Smooth muscle cell (in vitro differentiated cells): ENCODE measurements around the gene TBATA. TPM values are rescaled to one million over a fixed set of nuclear protein-coding genes. Genes with fewer than 3 reads are reported as not detected.

ENCODE experiments used
- DNase-seq: peaks from one replicate; lab custom pipeline; 2025; ENCODE audit not compliant: unreplicated experiment; lab: John Stamatoyannopoulos, UW
- H2AFZ ChIP-seq: fragments of 200-600 bp; sonication (generic); 2 replicates; pipeline ENCODE4 v1.6.0; 2016; ENCODE audit warnings: antibody characterized with exemption, low read depth, mild to moderate bottlenecking
- H3F3A ChIP-seq: fragments of 200-600 bp; sonication (generic); 2 replicates; pipeline ENCODE4 v1.6.0; 2017; ENCODE audit warnings: antibody characterized with exemption, low read depth
- H3K27ac ChIP-seq: fragments of 200-600 bp; sonication (generic); 2 replicates; pipeline ENCODE4 v1.5.1; 2016; ENCODE audit warnings: low read depth, mild to moderate bottlenecking
- H3K27me3 ChIP-seq: fragments of 200-600 bp; sonication (generic); 2 replicates; pipeline ENCODE4 v1.6.1; 2016; ENCODE audit warnings: low read depth, mild to moderate bottlenecking
- H3K36me3 ChIP-seq: fragments of 200-600 bp; sonication (generic); 2 replicates; pipeline ENCODE4 v1.5.1; 2016; ENCODE audit warnings: low read depth
- H3K4me1 ChIP-seq: fragments of 200-600 bp; sonication (generic); 2 replicates; pipeline ENCODE4 v1.5.1; 2016; ENCODE audit warnings: low read depth
- H3K4me2 ChIP-seq: fragments of 200-600 bp; sonication (generic); 2 replicates; pipeline ENCODE4 v1.6.0; 2016; ENCODE audit warnings: mild to moderate bottlenecking
- H3K4me3 ChIP-seq: fragments of 200-600 bp; sonication (generic); 2 replicates; pipeline ENCODE4 v1.5.1; 2016; ENCODE audit warnings: mild to moderate bottlenecking
- H3K79me2 ChIP-seq: fragments of 200-600 bp; sonication (generic); 2 replicates; pipeline ENCODE4 v1.6.0; 2016; ENCODE audit warnings: low read depth, mild to moderate bottlenecking
- H3K9ac ChIP-seq: fragments of 200-600 bp; sonication (generic); 2 replicates; pipeline ENCODE4 v1.6.0; 2016; ENCODE audit warnings: low read depth
- H3K9me3 ChIP-seq: fragments of 200-600 bp; sonication (generic); replicated peaks from 2 replicates; pipeline ENCODE4 v1.5.1; 2016; ENCODE audit warnings: low read depth
- H4K20me1 ChIP-seq: fragments of 200-600 bp; sonication (generic); 2 replicates; pipeline ENCODE4 v1.6.0; 2016; ENCODE audit warnings: low read depth
- WGBS: methylation state at CpG from one replicate; pipeline ENCODE4 v1.1.7; 2016; ENCODE audit warnings: low lambda C conversion rate; 5-methylcytosine and 5-hydroxymethylcytosine counted together
- polyA plus RNA-seq: library from polyadenylated mRNA; unstranded; fragments of >200 nt; fragmentation: Nextera tagmentation; extraction: Ambion mirVana; gene quantifications from 2 replicates; pipeline ENCODE4 v1.2.1, GENCODE V29; 2016
- total RNA-seq: library from RNA; depleted of rRNA; stranded (reverse); fragments of >200 nt; gene quantifications from 2 replicates; pipeline ENCODE4 v1.2.3, GENCODE V29; 2014
- TF ChIP-seq, protein P1 (sequence below): fragments of 200-600 bp; sonication (generic); IDR thresholded peaks from 2 replicates; pipeline ENCODE4 v1.5.1; 2017; ENCODE audit warnings: borderline replicate concordance, mild to moderate bottlenecking, antibody characterized with exemption; ENCODE audit not compliant: insufficient read depth, poor library complexity, severe bottlenecking

TBATA gene
- total and polyA plus RNA-seq, 2 experiments from 2014 or later, result not detected

GRCh38 chr10:70810967-70811366, 25.8 kb upstream of the TBATA start:
- no peak overlapping the region for H3K4me2 ChIP-seq
- peaks cover 5% of the 10 kb centered on the region for H3K4me1 ChIP-seq
- TF ChIP-seq, protein P1, sequence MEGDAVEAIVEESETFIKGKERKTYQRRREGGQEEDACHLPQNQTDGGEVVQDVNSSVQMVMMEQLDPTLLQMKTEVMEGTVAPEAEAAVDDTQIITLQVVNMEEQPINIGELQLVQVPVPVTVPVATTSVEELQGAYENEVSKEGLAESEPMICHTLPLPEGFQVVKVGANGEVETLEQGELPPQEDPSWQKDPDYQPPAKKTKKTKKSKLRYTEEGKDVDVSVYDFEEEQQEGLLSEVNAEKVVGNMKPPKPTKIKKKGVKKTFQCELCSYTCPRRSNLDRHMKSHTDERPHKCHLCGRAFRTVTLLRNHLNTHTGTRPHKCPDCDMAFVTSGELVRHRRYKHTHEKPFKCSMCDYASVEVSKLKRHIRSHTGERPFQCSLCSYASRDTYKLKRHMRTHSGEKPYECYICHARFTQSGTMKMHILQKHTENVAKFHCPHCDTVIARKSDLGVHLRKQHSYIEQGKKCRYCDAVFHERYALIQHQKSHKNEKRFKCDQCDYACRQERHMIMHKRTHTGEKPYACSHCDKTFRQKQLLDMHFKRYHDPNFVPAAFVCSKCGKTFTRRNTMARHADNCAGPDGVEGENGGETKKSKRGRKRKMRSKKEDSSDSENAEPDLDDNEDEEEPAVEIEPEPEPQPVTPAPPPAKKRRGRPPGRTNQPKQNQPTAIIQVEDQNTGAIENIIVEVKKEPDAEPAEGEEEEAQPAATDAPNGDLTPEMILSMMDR, result no peak
- H3K36me3 ChIP-seq, result no peaks in the 10 kb centered on the region
- no peak for DNase-seq
- no peaks in the 10 kb centered on the region for H3K27me3 ChIP-seq
- no peaks in the 10 kb centered on the region for H3K9me3 ChIP-seq
- H2AFZ ChIP-seq, result no peak overlapping the region
- H3K4me3 ChIP-seq, result no peak overlapping the region
- no peaks in the 10 kb centered on the region for H3K79me2 ChIP-seq
- no peak overlapping the region for H3K27ac ChIP-seq
- H3F3A ChIP-seq, result no peaks in the 10 kb centered on the region
- WGBS, result 3% methylated on average over 1 of the region's 1 CpG
- H3K9ac ChIP-seq, result no peak overlapping the region
- H4K20me1 ChIP-seq, result no peaks in the 10 kb centered on the region

DNA sequence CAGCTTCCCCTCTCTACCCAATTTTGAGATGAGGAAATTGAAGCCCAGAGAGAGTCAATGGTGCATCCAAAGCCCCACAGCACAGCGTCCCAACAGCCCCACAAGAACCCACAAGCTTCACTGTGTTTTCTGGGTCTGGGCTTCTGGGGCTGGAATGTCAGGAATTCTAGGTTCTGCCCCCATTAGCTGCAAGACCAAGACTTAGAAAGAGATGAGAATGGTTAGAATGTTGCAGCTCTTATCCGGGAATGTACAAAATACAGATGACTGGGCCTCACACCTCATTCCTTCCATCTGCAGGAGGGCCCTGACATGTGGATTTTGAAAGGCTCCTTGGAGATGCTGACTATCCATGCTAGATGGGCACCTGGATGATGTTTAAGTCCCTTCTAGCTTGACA, 24.5 kb upstream of the TBATA start:
- H3F3A ChIP-seq, result no peaks in the 10 kb centered on the region
- H3K27ac ChIP-seq, result no peak overlapping the region
- H3K4me1 ChIP-seq, result no peaks in the 10 kb centered on the region
- H3K4me2 ChIP-seq, result no peak overlapping the region
- no peaks in the 10 kb centered on the region for H3K79me2 ChIP-seq
- no peaks in the 10 kb centered on the region for H3K36me3 ChIP-seq
- DNase-seq, result no peak
- no peak overlapping the region for H3K4me3 ChIP-seq
- H3K9me3 ChIP-seq, result no peaks in the 10 kb centered on the region
- no peak overlapping the region for H2AFZ ChIP-seq
- H4K20me1 ChIP-seq, result no peaks in the 10 kb centered on the region
- no peaks in the 10 kb centered on the region for H3K27me3 ChIP-seq
- WGBS, result 62% methylated on average over 2 of the region's 2 CpGs
- TF ChIP-seq, protein P1, result no peak
- no peak overlapping the region for H3K9ac ChIP-seq

DNA sequence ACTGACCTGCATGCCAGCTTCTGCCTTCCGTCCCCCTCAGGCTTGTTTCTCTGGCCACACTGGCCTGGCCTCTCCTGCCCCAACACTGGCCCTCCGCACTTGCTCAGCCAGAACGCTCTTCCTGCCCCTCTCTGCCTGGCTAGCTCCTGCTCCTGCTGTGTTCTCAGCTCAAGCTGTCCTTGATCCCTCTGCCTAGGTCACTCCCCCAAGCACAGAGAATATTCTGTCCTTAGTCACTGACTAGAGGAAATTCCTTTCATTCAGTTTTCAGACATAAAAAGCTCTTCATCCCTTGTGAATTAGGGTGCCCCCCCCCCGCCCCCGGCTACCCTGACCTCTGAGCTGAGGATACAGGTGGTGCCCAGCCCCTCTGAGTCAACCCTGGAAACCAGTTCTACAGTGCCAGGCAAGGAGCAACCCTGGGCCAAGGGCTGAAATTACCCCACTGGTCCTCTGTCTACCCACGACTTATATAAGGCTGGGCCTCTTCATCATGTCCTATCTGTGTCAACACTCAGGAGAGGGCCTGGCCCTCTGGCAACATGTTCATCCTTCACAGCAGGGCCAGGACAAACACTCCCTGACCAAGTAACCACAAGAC, 23.9 kb upstream of the TBATA start:
- Histone ChIP-seq H3K9me3 (no peaks in the 10 kb centered on the region), H3F3A (no peaks in the 10 kb centered on the region), H2AFZ (no peak overlapping the region), H3K27ac (peak overlapping the region; percentile 10), H3K4me3 (no peak overlapping the region), H4K20me1 (no peaks in the 10 kb centered on the region), H3K4me2 (no peak overlapping the region), H3K36me3 (no peaks in the 10 kb centered on the region), H3K79me2 (no peaks in the 10 kb centered on the region), H3K27me3 (no peaks in the 10 kb centered on the region), H3K4me1 (no peaks in the 10 kb centered on the region), H3K9ac (no peak overlapping the region)
- TF ChIP-seq, protein P1, result no peak
- 67% methylated on average over 6 of the region's 6 CpGs for WGBS
- no peak for DNase-seq

DNA sequence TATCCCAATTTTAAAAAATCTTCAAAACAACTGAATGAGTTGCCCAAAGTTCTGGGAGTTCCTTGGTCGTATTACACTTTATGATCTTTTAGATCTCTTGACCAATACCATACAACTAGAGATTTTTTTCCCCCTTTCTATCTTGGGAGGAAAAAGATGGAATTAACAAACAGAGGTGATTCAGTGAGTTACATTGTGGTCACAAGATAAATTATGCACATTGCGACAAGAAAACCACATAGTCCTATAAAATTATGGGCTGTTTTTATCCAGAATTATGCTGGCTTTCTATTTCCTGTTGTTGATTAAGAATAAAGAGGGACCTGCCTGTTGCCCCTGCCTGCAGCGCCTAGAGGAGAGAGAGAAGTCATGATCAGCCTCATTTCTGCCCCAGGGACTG, 22.4 kb upstream of the TBATA start:
- no peak overlapping the region for H3K4me2 ChIP-seq
- no peak overlapping the region for H3K27ac ChIP-seq
- H3K4me3 ChIP-seq, result no peak overlapping the region
- WGBS, result 62% methylated on average over 3 of the region's 3 CpGs
- no peak overlapping the region for H3K9ac ChIP-seq
- no peak for DNase-seq
- no peaks in the 10 kb centered on the region for H4K20me1 ChIP-seq
- no peaks in the 10 kb centered on the region for H3F3A ChIP-seq
- no peaks in the 10 kb centered on the region for H3K4me1 ChIP-seq
- TF ChIP-seq, protein P1, result no peak
- H3K79me2 ChIP-seq, result no peaks in the 10 kb centered on the region
- no peaks in the 10 kb centered on the region for H3K36me3 ChIP-seq
- H3K27me3 ChIP-seq, result no peaks in the 10 kb centered on the region
- no peaks in the 10 kb centered on the region for H3K9me3 ChIP-seq
- H2AFZ ChIP-seq, result no peak overlapping the region
